H9 (cell line): Measurements from ENCODE around the gene PLXNA1. TPM values are rescaled to one million over a fixed set of nuclear protein-coding genes. Genes with fewer than 3 reads are reported as not detected.

ENCODE experiments used
- DNase-seq: peaks from one replicate; pipeline ENCODE4 v3.0.0-alpha.2; 2017
- H2AFZ ChIP-seq: one replicate; pipeline ENCODE4 v1.6.1; 2013; ENCODE audit warnings: mild to moderate bottlenecking, low read length, control low read depth, moderate library complexity
- H2AK5ac ChIP-seq: 2 replicates; pipeline ENCODE4 v1.6.1; 2013; ENCODE audit warnings: low read length, control low read depth, mixed read lengths; ENCODE audit not compliant: insufficient read length
- H2BK120ac ChIP-seq: one replicate; pipeline ENCODE4 v1.6.1; 2013; ENCODE audit warnings: low read depth, mild to moderate bottlenecking, low read length, control low read depth, inconsistent platforms; ENCODE audit not compliant: poor library complexity, severe bottlenecking
- H2BK12ac ChIP-seq: 2 replicates; pipeline ENCODE4 v1.6.1; 2013; ENCODE audit warnings: low read length, control low read depth, mixed read lengths, low read depth; ENCODE audit not compliant: insufficient read length
- H2BK15ac ChIP-seq: 2 replicates; pipeline ENCODE4 v1.6.1; 2013; ENCODE audit warnings: low read depth, low read length, control low read depth
- H2BK20ac ChIP-seq: one replicate; pipeline ENCODE4 v1.6.1; 2013; ENCODE audit warnings: low read depth, mild to moderate bottlenecking, low read length, control low read depth, inconsistent platforms; ENCODE audit not compliant: poor library complexity, severe bottlenecking
- H2BK5ac ChIP-seq: 2 replicates; pipeline ENCODE4 v1.6.1; 2013; ENCODE audit warnings: low read length, control low read depth, mixed read lengths; ENCODE audit not compliant: insufficient read length
- H3K14ac ChIP-seq: 2 replicates; pipeline ENCODE4 v1.6.1; 2013; ENCODE audit warnings: low read length, control low read depth; ENCODE audit not compliant: insufficient read depth
- H3K18ac ChIP-seq: 2 replicates; pipeline ENCODE4 v1.6.1; 2013; ENCODE audit warnings: low read depth, mild to moderate bottlenecking, mixed read lengths, low read length, control low read depth; ENCODE audit not compliant: insufficient read length
- H3K23ac ChIP-seq: 2 replicates; pipeline ENCODE4 v1.6.1; 2013; ENCODE audit warnings: low read length, control low read depth, mixed read lengths, low read depth; ENCODE audit not compliant: insufficient read length
- H3K23me2 ChIP-seq: 2 replicates; pipeline ENCODE4 v1.6.1; 2013; ENCODE audit warnings: low read depth, mild to moderate bottlenecking, mixed read lengths, low read length, control low read depth; ENCODE audit not compliant: insufficient read length, poor library complexity, severe bottlenecking
- H3K27ac ChIP-seq: 2 replicates; pipeline ENCODE4 v1.5.1; 2013; ENCODE audit warnings: low read length, control low read depth, mixed read lengths, low read depth; ENCODE audit not compliant: insufficient read length
- H3K27me3 ChIP-seq: 2 replicates; pipeline ENCODE4 v1.6.1; 2013; ENCODE audit warnings: low read length, control low read depth, inconsistent platforms; ENCODE audit not compliant: insufficient read depth
- H3K4ac ChIP-seq: 2 replicates; pipeline ENCODE4 v1.6.1; 2013; ENCODE audit warnings: low read depth, mild to moderate bottlenecking, control low read depth, inconsistent platforms, low read length, moderate library complexity
- H3K4me1 ChIP-seq: 2 replicates; pipeline ENCODE4 v1.6.1; 2013; ENCODE audit warnings: low read length, control low read depth, inconsistent platforms; ENCODE audit not compliant: insufficient read depth
- H3K4me2 ChIP-seq: 2 replicates; pipeline ENCODE4 v1.6.1; 2013; ENCODE audit warnings: low read length, control low read depth, mixed read lengths; ENCODE audit not compliant: insufficient read length, insufficient read depth
- H3K56ac ChIP-seq: 2 replicates; pipeline ENCODE4 v1.6.1; 2013; ENCODE audit warnings: low read depth, mild to moderate bottlenecking, mixed read lengths, low read length, control low read depth; ENCODE audit not compliant: insufficient read length
- H3K79me1 ChIP-seq: 2 replicates; pipeline ENCODE4 v1.6.1; 2013; ENCODE audit warnings: low read depth, mild to moderate bottlenecking, moderate library complexity, low read length, control low read depth, inconsistent platforms; ENCODE audit not compliant: insufficient read depth, poor library complexity, severe bottlenecking
- H3K79me2 ChIP-seq: 2 replicates; pipeline ENCODE4 v1.6.1; 2013; ENCODE audit warnings: low read length, control low read depth, inconsistent platforms; ENCODE audit not compliant: insufficient read depth
- H3K9ac ChIP-seq: 2 replicates; pipeline ENCODE4 v1.6.1; 2013; ENCODE audit warnings: low read length, control low read depth, mixed read lengths; ENCODE audit not compliant: insufficient read length; ENCODE audit errors: extremely low read depth
- H3K9me3 ChIP-seq: one replicate; pipeline ENCODE4 v1.6.1; 2013; ENCODE audit warnings: low read depth, low read length, inconsistent platforms; ENCODE audit not compliant: control insufficient read depth
- H3T11ph ChIP-seq: one replicate; pipeline ENCODE4 v1.6.1; 2013; ENCODE audit warnings: mild to moderate bottlenecking, low read length, control low read depth, inconsistent platforms
- H4K20me1 ChIP-seq: one replicate; pipeline ENCODE4 v1.6.1; 2013; ENCODE audit not compliant: control insufficient read depth, insufficient read length, insufficient read depth
- H4K5ac ChIP-seq: 2 replicates; pipeline ENCODE4 v1.6.1; 2013; ENCODE audit warnings: low read depth, mild to moderate bottlenecking, mixed read lengths, low read length, control low read depth; ENCODE audit not compliant: insufficient read length
- H4K8ac ChIP-seq: replicated peaks from 2 replicates; pipeline ENCODE4 v1.6.1; 2013; ENCODE audit warnings: low read length, control low read depth, mixed read lengths, low read depth; ENCODE audit not compliant: insufficient read length
- H4K91ac ChIP-seq: 2 replicates; pipeline ENCODE4 v1.6.1; 2013; ENCODE audit warnings: low read depth, mild to moderate bottlenecking, moderate library complexity, mixed read lengths, low read length, control low read depth; ENCODE audit not compliant: insufficient read length
- H3K27ac Mint-ChIP-seq, 3 experiments: 2 replicates in 2 of 3; 3 replicates in 1 of 3; pipeline ENCODE4 v1.8.0; 2020 to 2021; ENCODE audit warnings: mixed read lengths in 3 of 3, mild to moderate bottlenecking in 1 of 3, moderate library complexity in 1 of 3
- H3K27me3 Mint-ChIP-seq: 2 replicates; pipeline ENCODE4 v1.8.0; 2021; ENCODE audit warnings: low read depth, mild to moderate bottlenecking, moderate library complexity, mixed read lengths
- H3K36me3 Mint-ChIP-seq, 3 experiments: 2 replicates in 2 of 3; 3 replicates in 1 of 3; pipeline ENCODE4 v1.8.0; 2020 to 2021; ENCODE audit warnings: low read depth in 3 of 3, mixed read lengths in 3 of 3; ENCODE audit not compliant: insufficient read depth in 1 of 3
- H3K4me1 Mint-ChIP-seq, 2 experiments: 2 replicates each; pipeline ENCODE4 v1.8.0; 2020; ENCODE audit warnings: mixed read lengths in 2 of 2
- H3K4me3 Mint-ChIP-seq, 2 experiments: 2 replicates in 1 of 2; 3 replicates in 1 of 2; pipeline ENCODE4 v1.8.0; 2020 to 2021; ENCODE audit warnings: mild to moderate bottlenecking in 2 of 2, mixed read lengths in 2 of 2, moderate library complexity in 1 of 2
- H3K9me3 Mint-ChIP-seq, 2 experiments: 2 replicates in 1 of 2; 3 replicates in 1 of 2; pipeline ENCODE4 v1.8.0; 2020; ENCODE audit warnings: mild to moderate bottlenecking in 2 of 2, mixed read lengths in 2 of 2, moderate library complexity in 1 of 2
- CTCF ChIP-seq: fragments of 200-600 bp; sonication (generic); conservative IDR thresholded peaks from 3 replicates; pipeline ENCODE4 v1.8.0; 2021; ENCODE audit warnings: antibody characterized with exemption, mild to moderate bottlenecking
- WGBS: extraction: QIAGEN DNeasy Blood & Tissue Kit; methylation state at CpG from one replicate; pipeline ENCODE4 v1.1.7; 2013; ENCODE audit warnings: missing lambda C conversion rate, low lambda C conversion rate, mixed read lengths; ENCODE audit not compliant: insufficient read length; ENCODE audit errors: extremely low coverage; 5-methylcytosine and 5-hydroxymethylcytosine counted together
- total RNA-seq: library from RNA; stranded (reverse); gene quantifications from 2 replicates; pipeline ENCODE4 v1.2.1, GENCODE V29; 2021

PLXNA1 gene
- total RNA-seq, 1 experiment from 2014 or later, result 42.1 TPM

GRCh38 chr3:126934031-126934531, 48.8 kb upstream of the PLXNA1 start:
- no peaks in the 10 kb centered on the region for H3K79me1 ChIP-seq
- no peak overlapping the region for H4K8ac ChIP-seq
- H3K9me3 ChIP-seq, result no peaks in the 10 kb centered on the region
- H3K18ac ChIP-seq, result no peak overlapping the region
- H2BK15ac ChIP-seq, result no peak overlapping the region
- no peak overlapping the region for H4K91ac ChIP-seq
- H3K56ac ChIP-seq, result no peak overlapping the region
- Mint-ChIP-seq H3K27me3 (no peaks in the 10 kb centered on the region), H3K9me3 (no peaks in the 10 kb centered on the region), H3K4me3 (no peak overlapping the region), H3K4me1 (peaks cover 0 to 4% of the 10 kb centered on the region in 2 experiments; a peak in 1 of 4 replicates), H3K36me3 (no peaks in the 10 kb centered on the region), H3K27ac (no peak overlapping the region)
- no peak overlapping the region for H2BK5ac ChIP-seq
- H3K27ac ChIP-seq, result no peak overlapping the region
- H2AK5ac ChIP-seq, result no peak overlapping the region
- no peak overlapping the region for H2BK120ac ChIP-seq
- no peak overlapping the region for H3K14ac ChIP-seq
- H3K27me3 ChIP-seq, result no peaks in the 10 kb centered on the region
- H2BK12ac ChIP-seq, result no peak overlapping the region
- no peak overlapping the region for H4K5ac ChIP-seq
- H3K23me2 ChIP-seq, result no peaks in the 10 kb centered on the region
- H3K79me2 ChIP-seq, result no peaks in the 10 kb centered on the region
- no peak overlapping the region for H3K4me2 ChIP-seq
- WGBS, result no CpG with 5 or more reads among the region's 4 CpGs
- H3K9ac ChIP-seq, result no peak overlapping the region
- H4K20me1 ChIP-seq, result no peaks in the 10 kb centered on the region
- H3K4ac ChIP-seq, result no peak overlapping the region
- H2BK20ac ChIP-seq, result no peak overlapping the region
- H3K4me1 ChIP-seq, result no peaks in the 10 kb centered on the region
- H3T11ph ChIP-seq, result no peak overlapping the region
- TF ChIP-seq CTCF, result no peak
- no peak overlapping the region for H2AFZ ChIP-seq
- no peak overlapping the region for H3K23ac ChIP-seq
- DNase-seq, result no peak
